Measurements from ENCODE around the gene MAPKBP1.

The MAPKBP1 gene

DNA sequence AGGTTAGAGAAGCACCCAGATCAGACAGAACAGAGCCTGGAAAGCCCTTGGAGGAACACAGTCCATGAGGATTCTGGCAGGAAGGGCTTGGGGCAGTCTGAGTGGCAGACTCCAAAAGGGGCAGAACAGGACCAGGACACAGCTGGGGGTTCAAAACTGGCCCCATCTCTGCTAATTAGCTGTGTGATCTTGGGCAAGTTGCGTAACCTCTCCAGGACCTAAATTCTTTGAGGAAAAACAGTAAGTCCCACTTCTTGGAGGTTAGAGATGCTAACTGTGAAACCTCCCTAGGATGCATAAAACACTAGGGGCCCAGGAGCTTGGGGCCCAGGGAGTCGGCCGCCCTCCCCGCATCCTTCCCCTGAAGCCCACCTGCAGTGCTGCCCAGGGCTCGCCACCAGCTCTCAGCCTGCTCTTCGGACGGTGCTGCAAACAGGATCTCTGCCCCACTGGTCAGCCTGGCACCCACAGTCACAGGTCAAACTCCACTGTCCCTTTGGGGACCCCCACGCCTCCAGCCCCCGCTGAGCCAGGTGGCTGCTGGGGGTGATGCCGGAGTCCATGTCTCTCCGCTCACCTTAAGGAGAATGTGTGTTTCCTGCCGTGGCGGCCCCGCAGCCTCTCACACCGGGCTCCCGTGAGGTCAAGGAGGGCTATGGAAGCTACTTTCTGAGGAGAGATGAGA, 76.3 kb downstream of the MAPKBP1 start:
- no peak for DNase-seq

DNA sequence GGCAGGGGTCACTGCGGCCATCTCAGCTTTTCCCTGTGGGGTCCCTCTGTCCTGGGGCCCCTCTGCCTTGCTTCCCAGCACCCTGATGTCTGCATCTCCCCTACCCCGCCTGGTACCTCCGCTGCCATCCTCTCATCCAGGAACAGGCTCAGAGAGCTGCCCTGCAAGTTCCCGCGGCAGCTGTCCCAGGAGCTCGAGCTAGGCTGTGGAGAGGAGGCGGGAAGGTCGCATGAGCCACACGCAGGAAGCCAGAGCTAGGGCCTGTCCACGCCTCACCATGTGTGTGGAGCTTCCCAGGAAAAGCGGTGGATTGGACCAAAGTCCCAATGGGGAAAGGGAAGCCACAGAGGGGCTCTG, 76.9 kb downstream of the MAPKBP1 start:
- DNase-seq: no peak

DNA sequence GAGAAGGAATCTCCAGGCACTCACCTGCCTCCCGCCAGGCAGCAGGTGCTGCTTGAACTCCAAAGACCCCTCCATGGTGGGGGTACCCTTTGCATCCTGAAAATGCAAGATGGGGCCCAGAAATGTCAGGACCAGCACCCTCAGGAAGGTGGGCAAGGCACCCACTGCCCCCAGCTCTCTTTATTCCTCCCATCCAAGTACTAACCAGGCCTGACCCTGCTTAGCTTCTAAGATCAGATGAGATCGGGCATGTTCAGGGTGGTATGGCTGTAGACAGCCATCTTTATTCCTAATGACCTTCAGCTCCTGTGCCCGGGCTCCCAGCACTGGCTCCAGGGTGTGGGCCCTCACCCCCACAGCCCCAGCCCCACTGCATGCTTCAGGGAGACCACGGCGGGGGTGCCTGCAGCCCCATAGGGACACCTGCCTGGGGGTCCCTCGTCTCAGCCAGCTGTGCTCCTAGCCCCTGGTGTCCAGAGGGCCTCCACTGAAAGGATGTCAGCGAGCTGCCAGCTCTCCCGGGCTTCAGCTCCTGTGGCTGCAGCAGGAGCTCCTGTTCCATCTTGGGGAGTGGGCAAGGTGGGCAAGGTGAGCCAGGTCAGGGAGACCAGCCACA, 77.6 kb downstream of the MAPKBP1 start:
- no peak for DNase-seq

DNA sequence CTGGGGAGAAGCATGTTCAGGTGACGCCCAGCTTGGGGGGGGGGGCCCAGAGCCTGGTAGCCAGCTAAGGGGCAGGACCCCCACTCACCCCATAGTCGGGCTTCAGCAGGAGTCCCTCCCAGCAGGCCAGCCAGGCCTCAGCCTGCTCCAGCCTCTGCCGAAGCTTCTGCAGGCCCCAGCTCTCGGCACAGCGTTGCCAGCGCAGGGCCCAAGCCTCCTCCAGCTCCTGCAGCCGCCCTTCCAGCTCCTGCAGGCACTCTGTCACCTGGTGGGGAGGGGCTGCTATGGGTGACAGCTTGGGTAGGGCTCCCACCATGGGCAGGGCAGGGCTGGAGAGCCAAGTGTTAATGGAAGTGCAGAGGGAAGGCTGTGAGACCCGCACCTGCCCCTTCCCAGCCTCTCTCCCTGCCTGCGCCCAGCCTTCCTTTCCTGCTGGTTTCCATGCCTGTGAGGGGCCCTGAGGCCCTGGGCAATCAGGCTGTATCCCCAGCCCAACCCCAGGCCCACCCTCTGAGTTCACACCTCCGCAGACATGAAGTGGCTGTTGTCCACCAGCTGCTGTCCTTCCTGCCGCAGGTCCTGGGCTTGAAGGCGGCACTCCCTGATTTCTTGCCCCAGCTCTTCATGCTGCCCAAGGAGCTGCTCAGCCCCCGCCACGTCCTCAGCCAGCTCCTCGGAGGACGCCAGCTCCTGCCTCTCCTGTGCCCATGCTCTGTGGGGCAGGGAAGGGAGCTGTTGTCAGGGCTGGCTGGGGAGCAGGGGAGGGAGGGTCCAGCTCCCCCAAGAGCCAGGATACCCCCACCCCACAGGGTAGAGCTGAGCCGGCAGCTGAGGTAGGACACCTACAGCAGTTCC, 78.7 kb downstream of the MAPKBP1 start:
- DNase-seq: no peak

DNA sequence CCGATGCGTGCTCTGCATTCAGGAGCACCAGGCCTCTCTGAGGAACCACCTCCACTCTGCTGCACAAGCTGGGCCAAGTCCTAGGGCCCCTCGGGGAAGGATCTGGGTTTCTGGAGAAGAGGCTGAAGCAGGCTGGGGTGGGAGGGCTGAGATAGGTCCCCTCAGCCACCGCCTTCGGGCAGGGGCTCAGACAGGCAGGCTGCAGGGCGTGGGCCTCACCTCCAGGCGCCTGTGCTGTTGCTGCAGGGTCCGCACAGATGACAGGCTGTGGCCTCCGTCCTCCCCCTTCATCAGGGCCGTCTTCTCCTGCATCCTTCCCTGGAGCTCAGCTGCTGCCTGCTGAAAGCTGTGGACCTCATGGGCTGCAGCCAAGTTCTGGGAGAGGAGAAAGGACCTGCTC, 79.5 kb downstream of the MAPKBP1 start:
- DNase-seq: no peak

DNA sequence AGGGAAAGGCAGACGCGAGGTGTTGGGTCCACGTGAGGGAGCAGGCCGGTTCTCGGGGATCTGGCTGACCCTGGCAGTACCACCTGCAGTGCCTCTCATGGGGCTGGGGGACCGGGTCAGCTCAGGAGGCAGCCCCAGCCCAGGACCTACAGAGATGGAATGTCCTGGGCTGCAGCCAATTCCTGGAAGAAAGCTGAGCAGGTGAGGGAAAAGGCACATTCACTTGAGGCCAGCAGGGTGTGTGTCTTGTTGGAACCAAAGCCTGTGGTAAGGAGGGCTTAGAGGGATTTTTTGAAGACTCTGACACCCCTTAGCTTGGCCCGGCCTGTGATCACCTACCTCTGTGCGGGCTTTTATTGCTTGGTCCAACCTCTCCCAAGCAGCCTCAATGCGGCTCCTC, 80.2 kb downstream of the MAPKBP1 start:
- DNase-seq: no peak

DNA sequence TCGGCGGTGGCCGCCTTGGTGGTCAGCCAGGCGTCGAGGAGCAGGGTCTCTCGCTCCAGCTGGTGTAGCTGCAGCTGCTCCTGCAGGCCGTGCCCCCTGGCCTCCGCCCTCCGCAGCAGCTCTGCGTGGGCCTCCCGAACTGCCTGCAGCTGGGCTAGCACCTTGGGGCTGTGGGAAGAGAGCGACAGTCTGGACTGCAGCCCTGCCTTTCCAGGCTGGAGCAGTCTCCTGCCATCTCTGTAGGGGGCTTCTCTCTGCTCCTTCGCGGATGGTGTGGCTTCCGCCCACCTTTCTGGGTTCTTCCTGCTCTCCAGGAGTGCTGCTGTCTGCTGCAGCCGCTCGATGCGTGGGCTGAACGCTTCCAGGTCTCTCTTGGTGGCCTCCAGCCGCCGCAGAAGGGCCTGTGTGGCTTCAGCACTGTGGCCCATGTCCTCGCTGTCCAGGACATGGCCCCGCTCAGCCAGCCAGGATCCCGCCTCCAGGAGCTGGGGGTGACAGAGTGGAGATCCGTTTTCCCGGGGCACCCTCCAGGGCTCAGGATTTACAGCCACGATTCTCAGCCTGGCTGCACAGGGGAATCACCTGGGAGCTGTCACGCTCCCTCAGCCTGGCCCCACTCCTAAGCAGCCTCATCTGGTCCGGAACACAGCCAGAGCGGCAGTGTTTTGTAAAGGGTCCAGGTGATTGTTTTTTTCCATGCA, 81.1 kb downstream of the MAPKBP1 start:
- no peak for DNase-seq

DNA sequence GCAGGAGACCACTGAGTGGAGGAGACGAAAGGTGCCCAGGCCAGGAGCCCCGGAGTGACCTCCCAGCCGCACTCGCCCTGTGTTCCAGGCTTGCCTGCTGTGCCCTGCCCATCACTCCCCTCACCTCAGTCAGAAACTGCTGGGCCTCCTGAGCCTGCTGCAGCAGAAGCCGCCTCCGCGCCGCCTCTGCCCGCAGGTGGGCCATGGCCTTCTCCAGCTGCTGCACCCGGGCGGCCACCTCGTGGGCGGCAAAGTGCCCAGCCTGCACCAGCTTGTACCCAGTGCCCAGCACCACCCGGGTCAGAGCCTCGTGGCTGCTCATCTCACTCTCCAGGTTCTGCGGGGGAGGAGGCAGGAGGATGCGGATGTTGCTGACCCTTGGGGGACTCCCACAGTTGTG, 82.0 kb downstream of the MAPKBP1 start:
- DNase-seq: no peak

DNA sequence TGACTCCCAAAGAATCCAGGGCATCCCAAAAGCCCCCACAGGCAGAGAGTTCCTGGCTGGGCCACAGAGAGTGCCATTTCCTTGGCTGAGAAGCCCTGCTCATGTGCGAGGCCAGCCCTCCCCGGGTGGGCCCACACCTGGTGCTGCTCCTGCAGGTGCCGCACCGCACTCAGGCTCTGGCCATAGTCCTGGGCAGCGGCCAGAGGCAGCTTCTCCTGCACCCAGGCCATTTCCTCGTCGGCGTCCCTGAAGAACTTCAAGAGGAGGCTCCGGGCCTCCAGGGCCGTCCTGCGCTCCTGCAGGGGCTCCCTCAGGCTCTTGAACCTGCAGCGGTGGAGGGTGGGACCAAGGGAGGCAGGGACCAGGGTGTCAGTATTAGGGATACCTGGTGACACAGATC, 82.4 kb downstream of the MAPKBP1 start:
- no peak for DNase-seq

DNA sequence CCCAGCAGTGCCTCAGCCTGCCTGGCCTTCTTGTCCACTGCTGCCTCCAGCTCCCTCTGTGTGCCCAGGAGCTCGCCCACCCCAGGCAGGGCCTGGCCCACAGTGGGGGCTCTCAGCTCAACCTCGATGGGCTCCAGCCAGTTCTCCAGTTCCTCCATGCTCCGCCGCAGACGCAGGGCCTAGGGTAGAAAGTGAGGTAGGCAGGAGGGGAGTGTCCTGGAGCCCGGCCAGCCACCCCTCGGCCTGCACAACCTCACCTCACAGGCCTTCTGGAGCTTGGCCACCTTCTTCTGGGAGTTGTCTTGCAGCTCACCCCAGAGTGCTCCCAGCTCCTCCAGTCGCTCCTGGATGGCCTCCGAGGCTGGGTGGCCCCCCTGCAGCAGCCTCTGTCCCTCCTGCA, 83.0 kb downstream of the MAPKBP1 start:
- no peak for DNase-seq

DNA sequence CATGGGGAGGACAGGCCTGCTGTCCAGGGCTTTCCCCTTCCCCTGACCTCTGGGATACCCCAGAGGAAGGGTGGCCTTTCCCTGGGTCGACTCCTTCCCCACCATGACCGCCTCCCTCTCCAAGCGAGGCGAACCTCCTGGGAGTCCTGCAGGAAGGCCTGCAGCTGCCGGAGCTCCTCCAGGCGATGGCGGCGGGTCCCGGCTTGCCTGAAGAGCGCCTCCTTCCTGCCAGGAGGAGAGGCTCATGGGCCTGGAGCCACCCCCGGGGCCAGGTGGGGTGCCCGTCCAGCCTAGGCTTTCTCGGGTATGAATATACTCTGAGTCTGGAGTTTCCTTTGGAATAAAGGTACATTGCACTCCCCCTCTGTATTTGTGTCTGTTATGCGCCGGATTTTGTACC, 84.5 kb downstream of the MAPKBP1 start:
- no peak for DNase-seq

DNA sequence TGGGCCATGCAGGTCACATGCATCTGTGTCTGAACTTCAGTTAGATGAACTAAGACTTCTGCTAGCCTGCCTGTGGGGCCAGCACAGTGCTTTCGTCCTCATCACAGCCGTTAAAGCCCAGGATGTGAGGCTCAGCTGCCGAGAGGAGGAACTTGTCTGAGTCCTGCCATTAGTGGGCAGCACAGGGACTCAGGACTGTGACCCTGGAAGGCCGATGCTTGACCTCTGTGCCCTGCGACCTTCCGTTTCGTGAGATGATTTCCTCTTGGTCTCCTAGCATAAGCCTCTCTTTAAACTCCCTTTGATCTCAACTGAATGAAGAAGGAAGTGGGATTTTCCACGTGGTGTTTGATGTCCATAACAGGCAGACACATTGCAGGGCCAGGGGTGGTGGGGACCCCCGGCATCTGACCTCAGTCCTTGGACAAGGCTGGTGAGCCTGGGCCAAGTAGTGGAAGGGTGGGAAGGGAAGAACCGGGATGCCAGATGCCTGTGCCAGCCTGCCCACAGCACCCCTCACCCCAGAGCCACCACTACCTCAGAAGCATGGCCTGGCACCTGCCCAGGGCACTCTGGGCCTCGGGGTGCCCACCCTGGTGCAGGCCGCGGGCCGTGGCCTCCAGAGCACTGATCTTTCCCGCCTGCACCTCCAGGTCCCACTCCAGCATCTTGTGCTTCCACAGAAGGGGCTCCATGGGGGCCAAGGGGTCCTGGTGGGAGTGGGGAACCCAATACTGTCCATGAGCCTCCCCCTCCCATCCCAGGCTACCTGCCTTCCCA, 86.0 kb downstream of the MAPKBP1 start:
- no peak for DNase-seq

DNA sequence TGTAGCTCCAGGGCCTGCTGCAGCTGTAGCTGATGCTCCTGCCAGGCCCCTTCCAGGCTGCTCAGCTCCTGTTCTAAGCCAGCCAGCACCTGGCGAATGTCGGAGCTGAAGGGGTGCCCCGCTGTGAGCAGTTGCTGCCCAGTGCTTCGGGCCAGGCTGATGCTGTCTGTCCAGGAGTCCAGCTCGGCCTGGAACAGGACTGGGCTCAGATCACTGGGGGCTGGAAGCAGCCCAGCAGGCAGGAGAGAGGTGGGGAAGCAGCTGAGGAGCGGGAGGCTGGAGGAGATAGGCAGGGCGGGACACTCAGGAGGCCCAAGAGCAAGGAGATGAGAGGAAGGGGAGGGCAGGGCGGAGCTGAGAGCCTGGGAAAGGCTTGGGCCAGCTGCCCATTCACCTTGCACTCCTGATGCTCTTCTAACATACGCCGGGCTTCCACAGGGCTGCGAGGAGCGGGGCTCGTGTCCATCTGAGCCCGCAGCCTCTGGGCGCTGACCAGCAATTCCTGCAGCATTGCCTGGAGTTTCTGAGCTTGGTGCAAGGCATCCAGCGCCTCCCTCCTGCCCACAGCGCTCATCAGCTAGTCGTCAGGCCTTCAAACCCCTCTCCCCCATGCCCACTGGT, 87.6 kb downstream of the MAPKBP1 start:
- DNase-seq: no peak

DNA sequence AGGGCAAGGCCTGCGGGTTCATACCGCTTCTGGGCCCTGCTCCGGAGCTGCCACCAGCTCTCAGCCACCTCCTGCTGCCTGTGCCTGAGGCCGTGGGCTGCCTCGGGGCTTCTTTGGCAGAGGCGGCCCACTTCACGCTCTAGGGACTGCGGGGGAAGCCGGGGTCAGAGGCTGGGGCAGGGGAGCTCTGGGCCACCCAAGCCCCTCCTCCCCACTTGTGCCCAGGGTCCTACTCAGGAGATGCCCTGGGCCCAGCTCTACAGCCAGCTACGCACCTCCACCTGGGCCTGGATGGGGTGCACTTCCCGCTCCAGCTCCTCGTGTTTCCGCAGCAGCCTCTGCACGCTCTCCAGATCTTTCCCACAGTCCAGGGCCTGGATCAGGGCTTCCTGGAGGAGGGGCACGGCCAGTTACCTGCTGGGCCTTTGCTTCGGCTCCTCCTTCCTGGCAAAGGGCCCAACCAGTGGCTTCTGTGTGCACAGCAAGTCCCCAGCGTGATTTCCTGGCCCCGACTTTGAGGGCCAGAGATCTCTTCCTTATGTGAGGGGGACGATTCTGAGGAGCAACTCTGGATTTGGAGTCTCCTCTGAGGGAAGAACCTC, 88.3 kb downstream of the MAPKBP1 start:
- no peak for DNase-seq

DNA sequence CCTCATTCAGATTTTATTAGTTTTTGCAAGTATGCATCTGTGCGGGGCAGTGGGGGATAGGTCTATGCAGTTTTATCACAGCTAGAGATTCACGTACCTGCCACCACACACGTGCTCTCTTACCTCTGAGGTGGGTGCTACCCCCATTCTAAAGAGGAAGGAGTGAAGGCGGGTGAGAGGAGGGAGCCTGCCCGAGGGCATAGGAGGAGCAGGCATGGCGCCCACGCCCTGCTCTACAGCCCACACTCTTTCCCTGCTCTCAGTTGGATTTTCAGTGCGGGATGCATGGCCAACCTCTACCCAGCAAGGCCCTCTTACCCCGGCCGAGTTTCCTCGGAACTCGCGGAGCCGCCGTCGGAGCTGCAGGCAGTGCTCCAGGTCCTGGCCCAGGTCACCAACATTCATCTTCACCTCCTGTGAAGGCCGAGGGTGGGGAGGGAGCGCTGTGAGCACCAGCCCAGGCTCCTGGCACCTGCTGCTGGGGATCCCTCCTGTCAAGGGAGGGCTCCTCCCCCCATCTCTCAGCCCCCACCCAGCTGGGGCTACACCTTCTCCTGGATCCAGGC, 91.3 kb downstream of the MAPKBP1 start:
- no peak for DNase-seq

DNA sequence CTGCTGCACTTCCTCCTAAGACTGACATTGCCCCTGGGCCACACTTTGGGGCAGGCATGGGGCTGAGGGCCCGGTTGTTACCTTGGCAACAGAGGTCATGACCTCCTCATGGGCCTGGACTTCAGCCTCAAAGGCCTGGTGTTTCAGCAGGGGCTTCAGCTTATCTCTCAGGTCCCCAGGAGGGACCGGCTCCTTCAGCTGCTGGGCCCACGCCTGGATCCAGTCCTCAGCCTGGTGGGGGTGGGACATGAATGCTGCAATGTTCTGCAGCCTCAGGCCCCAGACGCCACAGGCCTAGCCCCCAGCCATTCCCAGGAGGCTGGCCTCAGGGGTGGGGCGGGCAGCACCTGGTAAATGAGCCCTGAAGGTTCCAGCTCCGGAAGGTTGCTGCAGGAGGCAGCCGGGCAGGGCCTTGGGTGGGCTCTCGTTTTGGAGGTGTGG, 92.0 kb downstream of the MAPKBP1 start:
- DNase-seq: no peak

DNA sequence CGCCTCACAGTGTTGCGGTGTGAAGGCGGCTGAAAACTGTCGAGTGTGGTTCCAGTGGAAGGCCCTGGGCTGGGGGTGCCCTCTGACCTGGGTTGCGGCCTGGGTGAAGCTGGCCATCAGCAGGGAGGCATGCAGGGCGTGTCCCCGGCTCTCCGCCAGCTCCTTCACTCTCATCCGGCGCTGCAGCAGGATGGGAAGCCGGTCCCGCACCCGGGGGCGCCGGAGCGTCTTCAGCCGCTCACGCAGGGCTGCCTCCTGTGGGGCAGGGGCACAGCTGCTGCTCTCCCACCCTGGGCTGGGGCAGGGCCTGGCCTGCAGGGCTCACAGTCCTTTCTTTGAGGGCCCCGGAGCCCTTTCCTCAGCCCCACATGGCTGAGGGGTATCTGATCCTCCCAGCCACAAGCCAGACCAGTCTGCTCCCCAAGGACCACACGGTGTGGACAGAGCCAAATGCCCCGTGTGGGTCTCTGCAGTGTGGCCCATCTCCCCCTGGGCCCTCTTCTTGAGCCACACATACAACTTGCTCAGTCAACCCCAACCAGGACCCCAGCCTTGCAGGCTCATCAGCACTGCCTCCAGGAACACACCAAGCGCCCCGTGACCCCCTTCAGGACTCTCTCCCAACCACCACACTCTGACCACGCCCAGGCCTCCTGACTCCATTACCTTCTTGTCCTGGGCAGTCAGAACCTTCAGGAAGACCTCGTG, 92.7 kb downstream of the MAPKBP1 start:
- DNase-seq: no peak

DNA sequence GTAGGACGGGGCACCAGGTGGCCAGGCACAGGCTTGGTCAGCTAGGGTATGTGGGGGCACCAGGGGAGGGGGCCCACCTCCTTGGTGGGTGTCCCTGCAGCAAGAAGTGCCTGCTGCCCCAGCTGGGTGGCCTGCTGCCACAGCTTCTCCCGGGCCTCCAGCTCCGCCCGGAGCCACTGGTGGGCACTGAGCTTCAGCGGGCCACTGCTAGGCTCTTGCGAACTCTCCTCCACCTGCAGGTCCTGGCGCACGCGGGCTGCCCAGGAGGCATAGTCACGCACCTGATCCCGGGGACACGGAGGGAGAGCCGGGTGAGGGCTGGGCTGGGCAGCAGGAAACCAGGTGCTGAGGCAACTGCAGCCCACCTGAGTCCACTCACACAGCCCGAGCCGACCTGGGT, 94.0 kb downstream of the MAPKBP1 start:
- DNase-seq: no peak

DNA sequence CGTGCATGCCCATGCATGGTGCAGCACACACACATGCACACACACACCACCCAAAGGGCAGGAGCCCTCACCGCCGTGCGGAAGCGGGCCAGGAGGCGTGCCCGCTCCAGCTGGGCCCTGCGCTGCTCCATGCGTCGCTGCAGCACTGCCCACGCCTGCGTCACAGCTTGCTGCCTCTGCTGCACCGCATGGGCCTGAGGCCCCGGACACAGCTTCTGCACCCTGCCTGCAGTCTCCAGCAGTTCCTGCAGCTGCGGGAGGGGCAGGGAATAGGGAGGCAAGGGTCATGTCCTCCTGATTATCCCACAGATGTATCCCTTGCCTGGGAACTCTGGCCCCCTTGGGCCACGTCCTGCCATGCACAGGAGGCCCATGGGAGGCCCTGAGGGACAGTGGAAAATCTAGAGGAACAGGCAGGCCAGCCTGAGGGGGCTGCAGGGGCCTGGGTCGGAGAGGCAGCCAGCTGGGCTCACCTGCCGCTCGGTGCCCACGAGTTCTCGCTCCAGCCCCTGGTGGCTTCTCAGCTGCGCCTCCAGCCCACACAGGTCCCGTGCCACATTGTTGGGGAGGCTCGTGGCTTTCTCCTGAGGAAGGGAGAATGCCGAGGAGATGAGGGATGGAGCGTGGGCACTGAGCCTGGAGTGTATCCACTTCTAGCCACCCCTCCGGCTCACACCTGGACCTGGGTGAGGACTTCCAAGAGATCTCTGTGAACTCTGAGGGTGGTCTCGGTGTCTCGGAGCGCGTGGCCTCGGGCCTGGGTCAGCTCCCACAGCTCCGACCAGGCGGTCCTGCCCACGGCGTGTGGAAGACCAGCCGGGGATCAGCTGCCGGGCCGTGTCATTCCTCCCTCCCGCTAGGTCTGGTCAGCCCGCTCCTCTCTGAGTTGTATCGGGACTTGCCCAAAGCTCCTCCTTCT, 95.7 kb downstream of the MAPKBP1 start:
- no peak for DNase-seq

DNA sequence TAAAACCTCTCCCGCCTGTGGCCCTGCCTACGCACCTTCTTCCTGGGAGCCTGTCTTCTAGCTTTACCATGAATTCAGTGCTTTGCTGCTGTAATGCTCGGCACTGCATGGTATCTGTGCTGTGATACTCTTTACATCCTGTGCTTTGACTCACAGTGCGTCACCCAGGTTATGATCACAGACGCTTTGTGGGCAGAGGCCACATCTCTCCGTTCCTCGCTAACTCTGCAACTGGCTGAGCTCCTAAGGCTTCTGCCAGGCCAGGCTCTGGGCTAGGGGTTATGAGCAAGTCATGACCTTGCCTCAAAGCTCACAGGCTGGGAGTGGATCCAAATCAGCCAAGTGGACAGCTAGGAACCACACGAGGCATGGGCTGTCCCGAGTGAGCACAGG, 96.4 kb downstream of the MAPKBP1 start:
- no peak for DNase-seq
